ENCODE data around the gene TRDN. TPM values are rescaled to one million over a fixed set of nuclear protein-coding genes. Genes with fewer than 3 reads are reported as not detected.

Gene TRDN
- total RNA-seq, 1 donor, result not detected

GRCh38 chr6:123210645-123211044, 426.1 kb downstream of the TRDN start:
- no peak for DNase-seq (ENCODE audit: low read depth)
- no peak overlapping the region for H3K4me3 ChIP-seq (ENCODE audit: low read depth, low read length)
- TF ChIP-seq CTCF (IDR thresholded peaks at IDR 0.05; ENCODE audit: insufficient read depth, low read depth, low read length), result no peak

GRCh38 chr6:123207967-123208510, 428.7 kb downstream of the TRDN start:
- TF ChIP-seq CTCF (IDR thresholded peaks at IDR 0.05; ENCODE audit: insufficient read depth, low read depth, low read length), result no peak
- no peak for DNase-seq (ENCODE audit: low read depth)
- H3K4me3 ChIP-seq (ENCODE audit: low read depth, low read length), result no peak overlapping the region

GRCh38 chr6:123203928-123204327, 432.8 kb downstream of the TRDN start:
- no peak for DNase-seq (ENCODE audit: low read depth)
- no peak overlapping the region for H3K4me3 ChIP-seq (ENCODE audit: low read depth, low read length)
- no peak for TF ChIP-seq CTCF (IDR thresholded peaks at IDR 0.05; ENCODE audit: insufficient read depth, low read depth, low read length)

GRCh38 chr6:123201869-123202372, 434.8 kb downstream of the TRDN start:
- TF ChIP-seq CTCF (IDR thresholded peaks at IDR 0.05; ENCODE audit: insufficient read depth, low read depth, low read length), result no peak
- H3K4me3 ChIP-seq (ENCODE audit: low read depth, low read length), result no peak overlapping the region
- DNase-seq (ENCODE audit: low read depth), result no peak

- no peak for DNase-seq (ENCODE audit: low read depth)
- TF ChIP-seq CTCF (IDR thresholded peaks at IDR 0.05; ENCODE audit: insufficient read depth, low read depth, low read length), result no peak
- H3K4me3 ChIP-seq (ENCODE audit: low read depth, low read length), result no peak overlapping the region
Observed at GRCh38 chr6:123193298-123193697, 443.5 kb downstream of the TRDN start.

GRCh38 chr6:123189816-123190215, 446.9 kb downstream of the TRDN start:
- DNase-seq (ENCODE audit: low read depth), result no peak
- no peak for TF ChIP-seq CTCF (IDR thresholded peaks at IDR 0.05; ENCODE audit: insufficient read depth, low read depth, low read length)
- H3K4me3 ChIP-seq (ENCODE audit: low read depth, low read length), result no peak overlapping the region

- no peak for TF ChIP-seq CTCF (IDR thresholded peaks at IDR 0.05; ENCODE audit: insufficient read depth, low read depth, low read length)
- DNase-seq (ENCODE audit: low read depth), result no peak
- no peak overlapping the region for H3K4me3 ChIP-seq (ENCODE audit: low read depth, low read length)
Observed at GRCh38 chr6:123182998-123183397, 453.8 kb downstream of the TRDN start.

Measured in fibroblast of villous mesenchyme (primary cell).